Right hindlimb (tissue), 1 donor: ENCODE results near the gene MACROD2.
"Not testable (repeated sequence)": the region's sequence is repeated elsewhere in the genome, so short reads cannot be mapped to it uniquely, and the experiment has no call there.

Source experiments
- DNase-seq: peaks from one replicate; pipeline ENCODE4 v3.0.0-alpha.2; 2018

Gene MACROD2

DNA sequence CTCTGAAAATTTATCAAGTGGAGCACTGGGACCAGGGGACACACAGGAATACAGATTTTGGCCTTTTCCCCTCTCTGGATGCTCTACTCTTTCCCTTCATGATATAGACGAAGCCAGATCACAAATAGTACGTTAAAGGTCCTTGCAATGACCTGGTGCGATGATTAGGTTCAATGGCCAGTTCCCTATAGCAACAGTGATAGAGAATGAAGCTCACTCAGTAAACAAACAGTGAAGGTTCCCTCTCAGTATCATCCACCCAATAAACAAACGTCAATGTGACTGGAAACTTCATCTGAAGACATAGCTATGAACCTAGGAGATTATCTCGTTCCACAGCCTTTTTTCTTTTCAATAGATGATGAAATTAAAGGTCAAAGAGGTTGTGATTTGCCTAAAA is 1981.7 kb downstream of the MACROD2 start:
- DNase-seq: no peak

DNA sequence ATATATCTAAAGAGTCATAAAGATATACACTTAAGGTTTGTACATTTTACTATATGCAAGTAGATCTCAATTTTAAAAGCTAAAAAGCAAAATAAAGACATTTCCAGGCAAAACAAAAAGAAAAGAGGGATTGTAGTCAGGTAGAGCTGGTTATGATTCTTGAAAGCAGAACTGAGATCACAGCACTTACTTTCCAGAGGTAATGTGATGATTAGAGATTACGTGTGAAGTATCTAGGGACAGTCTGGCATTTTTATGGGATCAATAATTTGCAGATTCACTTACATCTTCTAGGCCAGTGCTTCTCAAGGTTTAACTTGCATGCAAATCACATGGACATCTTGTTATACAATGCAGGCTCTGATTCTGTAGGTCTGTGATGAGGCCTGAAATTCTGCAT is 1982.4 kb downstream of the MACROD2 start:
- DNase-seq: no peak

DNA sequence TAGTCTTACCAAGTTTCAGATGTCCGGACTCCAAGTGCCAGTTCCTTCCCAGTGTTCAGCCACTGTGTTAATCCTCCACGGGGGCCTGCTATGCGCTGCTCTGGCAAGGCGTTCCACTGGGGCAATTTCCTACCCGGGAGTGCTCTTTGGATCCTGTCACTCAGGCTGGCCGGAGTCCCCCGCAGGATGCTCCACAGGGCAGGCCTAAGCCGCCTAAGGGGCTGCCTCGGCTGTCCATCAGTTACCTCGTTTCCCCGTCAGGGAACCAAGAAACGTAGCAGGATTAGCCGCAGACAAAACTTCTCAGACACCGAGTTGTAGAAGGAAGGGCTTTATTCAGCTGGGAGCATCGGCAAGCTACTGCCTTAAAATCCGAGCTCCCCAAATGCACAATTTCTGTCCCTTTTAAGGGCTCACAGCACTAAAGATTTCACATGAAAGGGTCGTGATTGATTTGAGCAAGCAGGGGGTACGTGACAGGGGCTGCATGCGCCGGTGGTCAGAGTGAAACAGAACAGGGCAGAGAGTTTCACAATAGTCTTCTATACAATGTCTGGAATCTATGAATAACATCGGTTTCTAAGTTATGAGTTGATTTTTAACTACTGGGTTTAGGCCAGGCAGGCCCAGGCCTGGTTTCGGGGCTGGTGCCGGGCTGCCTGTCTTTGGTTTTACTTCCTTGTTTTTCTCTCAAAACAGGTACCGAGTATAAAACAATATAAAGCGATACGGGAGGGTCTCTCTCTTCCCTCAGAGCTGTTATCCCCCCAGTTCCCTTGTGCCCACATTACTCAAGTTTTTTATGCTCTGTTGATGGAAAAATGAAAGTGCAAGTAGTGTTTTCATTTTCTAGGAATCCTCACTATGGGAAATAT is 1990.4 kb downstream of the MACROD2 start:
- not testable (repeated sequence) for DNase-seq

DNA sequence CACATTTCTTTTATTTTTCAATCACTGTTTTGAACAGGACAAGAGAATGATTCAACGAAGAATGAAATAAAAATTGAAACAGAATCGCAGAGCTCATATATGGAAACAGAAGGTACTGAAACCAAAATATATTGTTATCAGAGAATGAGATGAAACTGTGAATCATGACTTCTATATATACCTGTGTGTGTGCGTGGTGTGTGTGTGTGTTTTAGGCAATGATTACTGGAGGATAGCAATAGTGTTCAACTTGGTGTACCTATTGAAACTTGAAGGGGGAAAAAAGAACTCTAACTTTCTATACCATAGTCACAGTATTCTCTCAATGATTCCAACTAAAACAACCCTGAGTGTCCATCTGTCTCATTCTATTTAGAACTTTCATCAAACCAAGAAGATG is 1991.4 kb downstream of the MACROD2 start:
- DNase-seq: no peak

DNA sequence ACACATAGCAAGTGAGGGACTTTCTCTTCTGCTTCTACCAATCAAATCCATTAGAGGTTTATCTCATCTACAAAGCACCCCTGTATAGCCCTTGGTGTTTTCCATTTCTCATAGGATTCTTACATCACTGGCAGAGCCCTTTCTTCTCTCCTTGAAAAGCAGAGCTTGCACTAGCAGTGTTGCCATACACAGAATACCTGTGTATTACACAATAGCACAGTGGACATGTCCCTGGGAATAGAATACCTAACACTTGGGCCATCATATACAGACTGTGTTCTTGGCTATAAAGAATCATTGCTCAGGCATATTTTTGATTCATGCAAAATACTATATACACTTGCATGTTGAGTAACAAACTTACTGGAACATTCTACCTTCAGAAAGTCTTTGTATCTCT is 1996.0 kb downstream of the MACROD2 start:
- no peak for DNase-seq

DNA sequence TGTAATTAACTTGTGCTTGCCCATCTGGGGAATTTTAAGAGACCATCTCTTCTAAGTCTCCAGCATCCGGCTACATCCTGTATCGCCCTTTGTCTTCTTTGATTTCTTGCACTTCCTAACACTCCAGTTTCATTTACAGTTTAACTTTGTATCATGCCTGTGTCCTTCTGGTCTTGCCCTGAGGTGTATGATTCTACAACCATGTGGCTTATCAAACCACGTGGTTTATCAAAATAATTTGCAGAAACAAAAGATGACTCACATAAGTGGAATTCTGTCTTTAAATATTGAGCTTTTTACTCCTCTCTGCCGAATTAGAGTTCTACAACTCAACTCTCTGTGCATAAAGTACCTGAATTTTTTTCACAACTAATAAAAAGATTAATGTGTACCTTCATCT is 1997.2 kb downstream of the MACROD2 start:
- DNase-seq: no peak

DNA sequence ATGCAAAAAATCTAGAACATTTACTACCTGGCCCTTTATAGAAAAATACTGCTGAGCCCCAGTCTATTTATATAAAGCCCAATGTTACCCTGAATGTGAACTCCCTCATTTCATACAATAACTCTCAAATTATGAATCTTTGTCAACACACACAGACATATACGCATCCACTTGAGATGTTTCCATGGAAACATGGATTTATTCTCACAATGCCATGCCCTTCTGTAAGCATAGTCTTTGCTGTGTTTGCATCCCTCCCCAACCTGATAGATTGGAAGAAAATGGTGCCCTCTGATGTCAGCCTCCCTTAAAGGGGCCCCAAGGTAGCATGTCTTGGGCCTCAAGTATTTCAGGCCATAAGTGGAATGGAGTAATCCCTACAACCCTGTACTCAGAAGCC is 2004.8 kb downstream of the MACROD2 start:
- DNase-seq: no peak

DNA sequence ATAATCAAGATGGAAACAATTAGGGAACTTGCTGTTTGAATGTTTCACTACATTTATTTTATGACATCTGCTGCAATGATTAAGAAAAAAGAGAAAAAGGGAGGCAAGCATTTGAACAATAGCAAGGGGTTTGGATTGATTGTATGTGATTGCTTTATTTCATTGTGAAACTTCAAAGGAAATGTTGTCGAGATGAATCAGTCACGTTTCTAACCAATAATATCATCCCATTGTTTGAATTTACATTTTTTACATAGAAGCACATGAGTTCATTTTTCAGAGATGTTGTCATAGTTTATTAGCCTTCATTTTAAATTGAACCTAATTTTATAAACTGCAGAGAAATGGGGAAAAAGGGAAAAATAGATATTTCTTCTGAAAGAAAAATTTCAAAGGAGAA is 2006.0 kb downstream of the MACROD2 start:
- no peak for DNase-seq

DNA sequence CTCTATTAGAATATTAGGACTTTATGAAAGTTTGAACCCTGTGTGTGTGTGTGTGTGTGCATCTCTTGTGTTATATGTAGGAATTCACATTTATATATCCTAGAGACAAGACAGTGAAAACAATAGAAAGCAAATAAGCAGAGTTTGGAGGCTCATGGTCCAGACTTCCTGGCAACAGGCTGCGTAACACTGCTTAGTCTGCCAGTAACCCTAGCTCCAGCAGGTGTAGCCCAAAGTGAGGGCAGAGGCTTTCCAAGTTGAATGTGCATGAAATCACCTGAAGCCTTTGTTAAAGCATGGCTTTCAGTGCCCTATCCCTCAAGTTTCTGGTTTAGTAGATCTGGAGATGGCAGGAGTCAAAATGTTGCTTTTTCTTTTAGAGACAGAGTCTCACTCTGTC is 2008.0 kb downstream of the MACROD2 start:
- no peak for DNase-seq

DNA sequence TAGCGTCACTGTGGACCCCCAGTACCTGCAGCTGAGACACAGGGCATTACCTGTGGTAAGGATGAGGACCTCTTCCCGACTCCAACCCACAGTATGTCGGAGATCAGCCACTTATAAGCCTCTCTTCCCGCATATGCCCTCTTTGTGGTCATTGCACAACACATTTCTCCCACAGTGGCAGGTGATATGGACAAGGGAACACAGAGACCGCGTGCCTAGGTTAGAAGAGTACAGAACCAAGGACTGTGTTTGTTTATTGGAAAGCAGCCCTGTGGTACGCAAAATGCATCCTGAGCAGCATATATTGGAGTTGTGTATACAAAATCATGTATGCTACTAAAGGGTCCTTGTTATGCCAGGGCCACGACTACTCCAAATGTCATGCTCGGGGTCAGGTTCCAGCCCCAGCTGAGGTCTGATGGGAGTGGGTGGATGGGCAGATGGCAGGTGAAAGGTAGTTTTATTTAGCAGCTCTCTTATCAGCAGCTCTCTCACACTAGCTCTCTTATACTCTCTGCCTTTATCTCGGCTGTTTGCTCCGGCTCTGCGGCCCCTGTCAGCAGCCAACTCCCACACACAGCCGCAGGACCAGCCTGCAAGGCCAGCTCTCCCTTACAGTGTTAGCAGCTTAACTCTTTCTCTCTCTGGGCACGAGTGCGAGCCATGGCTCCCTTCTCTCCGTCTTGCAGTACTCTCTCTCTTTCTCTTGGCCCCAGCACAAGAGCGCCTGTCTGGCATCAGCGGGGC is 2009.0 kb downstream of the MACROD2 start:
- no peak for DNase-seq

DNA sequence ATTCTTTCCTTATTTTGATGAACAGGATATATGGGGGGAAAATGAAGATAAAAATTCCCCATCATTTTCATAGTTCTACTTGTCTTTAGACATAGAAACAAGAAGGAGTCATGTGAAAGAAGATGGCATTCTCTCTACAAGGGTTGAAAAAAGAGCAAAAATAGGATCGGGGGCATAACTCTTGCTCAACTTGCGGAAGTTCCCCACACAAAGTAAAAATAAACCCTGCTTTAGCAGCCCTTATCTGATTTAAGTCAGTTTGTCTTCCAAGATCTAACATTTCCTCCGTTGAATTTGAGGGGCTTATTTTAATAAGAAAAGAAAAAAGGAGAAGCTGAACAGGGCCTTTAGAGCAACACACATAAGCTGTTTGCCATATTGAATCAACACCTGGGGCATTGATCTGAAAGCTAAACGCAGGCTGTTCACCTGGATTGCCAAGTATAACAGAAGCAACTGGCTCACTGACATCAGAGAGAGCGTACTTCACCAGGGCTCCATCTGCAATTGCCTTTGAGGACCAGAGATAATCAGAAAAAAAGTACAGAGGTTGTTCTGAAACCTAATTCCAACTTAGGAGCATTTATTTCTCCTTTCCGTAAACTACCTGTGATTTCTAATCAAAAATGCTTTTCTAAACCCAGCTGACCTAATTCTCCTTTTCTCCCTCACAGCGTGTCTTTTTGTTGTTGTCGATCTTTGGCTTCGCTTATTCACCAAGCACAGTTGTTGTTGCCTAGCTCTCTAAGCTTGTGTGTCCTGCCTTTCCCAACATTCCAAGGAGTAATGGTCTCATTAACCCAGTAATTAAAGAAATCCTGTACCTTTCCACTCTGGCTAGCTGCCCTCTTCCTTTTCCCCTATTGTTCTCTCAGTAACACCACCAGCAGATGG is 2010.0 kb downstream of the MACROD2 start:
- no peak for DNase-seq

DNA sequence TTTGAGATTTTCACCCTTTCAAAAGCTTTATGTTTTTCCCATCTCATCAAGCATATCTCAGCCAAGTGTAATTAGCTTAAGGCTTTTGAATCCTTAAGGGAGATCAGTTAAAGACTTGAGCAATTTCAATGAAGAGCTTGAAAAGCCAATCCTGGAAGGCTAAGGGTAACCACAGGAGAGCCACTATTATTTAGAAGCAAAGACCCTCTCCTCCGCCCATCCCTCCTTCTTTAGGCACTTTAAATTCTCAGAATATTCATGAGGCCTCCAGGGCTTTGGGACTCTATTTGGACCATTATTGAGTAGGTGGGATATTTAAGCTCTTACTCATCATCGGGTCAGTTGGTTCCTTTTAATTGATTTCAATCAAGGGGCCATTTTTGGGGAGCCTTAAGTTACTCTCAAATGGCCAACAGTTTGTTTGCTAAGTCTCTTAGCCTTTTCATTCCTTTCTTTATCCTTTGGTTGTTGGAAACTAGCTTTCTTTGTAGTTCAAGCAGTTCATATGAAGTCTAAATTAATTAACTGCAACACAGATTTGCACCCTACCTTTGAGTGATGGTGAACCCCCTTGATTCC is 2010.7 kb downstream of the MACROD2 start:
- DNase-seq: no peak

DNA sequence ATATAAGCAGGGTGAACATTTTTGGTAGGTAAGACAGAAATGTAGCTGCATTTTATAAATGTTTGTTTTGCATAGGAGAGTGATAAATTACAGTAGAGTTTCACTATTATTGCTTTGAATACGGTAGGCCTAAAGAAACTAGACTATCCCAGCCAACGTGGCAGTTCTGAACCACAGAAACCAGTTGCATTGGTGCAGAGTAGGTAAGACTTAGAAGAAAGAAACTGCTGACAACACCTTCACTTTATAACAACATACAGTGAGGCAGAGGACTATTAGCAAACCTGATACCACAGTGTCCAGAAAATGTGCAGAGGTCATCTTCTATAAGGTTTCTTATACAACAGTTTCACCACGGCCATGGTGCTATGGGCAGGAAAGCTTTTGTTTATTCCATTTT is 2011.8 kb downstream of the MACROD2 start:
- DNase-seq: no peak

DNA sequence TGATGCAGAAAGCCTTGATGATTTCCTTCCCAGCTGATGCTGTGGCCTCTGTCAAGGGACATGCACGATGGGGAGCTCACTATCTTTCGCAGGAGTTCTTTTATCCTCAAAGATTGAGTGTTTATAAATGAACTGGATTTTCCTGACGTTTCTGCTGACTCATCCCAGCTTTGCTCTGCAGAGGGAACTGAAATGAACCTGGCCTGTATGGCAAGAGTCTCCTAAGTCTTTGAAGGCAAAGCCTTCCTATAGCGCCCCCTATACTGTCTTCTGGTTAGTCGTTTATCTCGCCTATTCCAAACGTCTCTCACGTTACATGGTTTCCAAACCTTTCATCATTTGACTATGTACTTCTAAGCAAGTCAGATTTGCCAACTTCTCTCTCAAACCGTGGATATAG is 2012.6 kb downstream of the MACROD2 start:
- DNase-seq: no peak

DNA sequence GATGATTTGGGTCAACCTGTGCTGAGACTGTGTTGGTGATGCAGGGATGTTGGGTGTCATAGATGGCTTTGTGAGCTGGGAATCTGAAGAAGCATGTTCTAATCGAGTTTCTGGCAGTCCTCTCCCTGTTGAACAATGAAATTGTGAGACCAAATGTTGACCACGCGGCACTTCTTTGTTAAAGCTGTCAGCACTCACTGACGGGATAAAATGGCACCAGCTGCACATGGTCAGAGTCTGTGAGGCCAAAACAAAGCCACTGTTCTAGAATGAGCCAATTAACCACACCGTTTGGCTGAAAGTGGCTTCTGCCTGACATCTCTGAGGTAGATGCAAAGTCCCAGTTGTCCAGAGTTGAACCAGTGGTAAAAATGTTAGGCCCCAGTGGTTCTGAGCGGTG is 2015.7 kb downstream of the MACROD2 start:
- DNase-seq: no peak

DNA sequence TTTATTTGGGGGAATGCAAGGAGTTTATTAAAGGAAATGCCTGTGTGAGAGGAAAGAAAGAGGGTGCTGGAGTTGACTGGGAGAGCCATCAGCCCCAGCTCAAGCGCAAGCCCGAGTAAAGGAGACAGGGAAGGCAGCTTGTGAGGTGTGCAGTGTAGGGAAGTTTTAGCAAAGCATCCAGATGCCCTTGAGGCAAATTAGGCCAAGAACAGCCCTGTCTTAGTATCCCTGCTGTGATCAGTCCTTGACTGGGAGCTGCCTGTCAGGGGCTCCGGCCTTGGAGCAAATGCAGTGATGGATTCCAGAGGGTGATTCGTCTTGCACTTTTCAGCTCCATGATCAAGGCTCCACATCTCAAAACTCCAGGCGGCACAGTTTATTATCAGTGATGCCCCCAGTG is 2016.2 kb downstream of the MACROD2 start:
- DNase-seq: no peak

DNA sequence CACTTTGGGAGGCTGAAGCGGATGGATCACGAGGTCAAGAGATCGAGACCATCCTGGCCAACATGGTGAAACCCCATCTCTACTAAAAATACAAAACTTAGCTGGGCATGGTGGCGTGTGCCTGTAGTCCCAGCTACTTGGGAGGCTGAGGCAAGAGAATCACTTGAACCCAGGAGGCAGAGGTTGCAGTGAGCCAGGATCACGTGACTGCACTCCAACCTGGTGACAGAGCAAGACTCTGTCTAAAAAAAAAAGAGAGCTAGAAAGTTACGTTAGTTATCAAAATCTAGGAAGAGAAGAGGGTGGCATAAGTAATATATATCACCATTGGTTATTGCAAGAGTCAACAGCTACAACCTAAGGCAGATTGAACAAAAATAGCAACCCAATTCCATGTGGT is 2017.6 kb downstream of the MACROD2 start:
- not testable (repeated sequence) for DNase-seq

DNA sequence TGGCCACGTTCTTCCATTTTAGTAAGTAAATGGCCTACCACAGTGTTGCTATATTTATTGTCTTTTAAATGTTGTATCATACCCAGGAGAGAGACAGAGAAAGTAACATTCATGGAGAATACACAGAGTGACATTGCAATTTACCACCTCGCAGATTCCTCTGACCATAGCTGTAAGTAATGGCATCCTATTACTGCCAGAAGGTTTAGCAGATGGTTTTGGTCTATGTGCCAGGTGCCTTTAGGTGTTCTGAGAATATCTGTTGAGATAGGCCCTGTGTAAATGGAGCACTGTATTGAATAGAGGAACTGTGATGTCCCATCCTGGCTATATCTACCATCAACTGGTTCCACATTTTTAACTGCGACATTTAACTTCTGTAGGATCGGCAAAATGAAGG is 2018.3 kb downstream of the MACROD2 start:
- DNase-seq: no peak

DNA sequence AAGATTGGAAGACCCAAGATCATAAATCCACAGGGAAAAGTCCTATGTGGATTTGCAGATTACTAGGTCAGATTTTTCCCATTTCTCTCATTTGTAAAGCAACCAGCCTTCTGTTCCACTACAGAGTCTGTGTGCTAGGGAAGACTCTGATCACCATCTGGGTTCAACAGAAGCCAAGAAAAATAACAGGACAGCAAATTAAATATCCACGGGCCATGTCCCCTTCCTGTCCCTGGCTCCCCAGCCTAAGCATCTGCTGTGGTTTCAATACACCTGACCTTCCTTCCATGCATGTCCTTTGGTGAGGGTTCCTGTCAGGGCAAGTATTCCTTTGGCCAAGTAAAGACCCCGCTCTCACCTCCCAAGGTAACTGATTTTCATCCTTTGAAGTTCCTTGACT is 2019.1 kb downstream of the MACROD2 start:
- DNase-seq: no peak

DNA sequence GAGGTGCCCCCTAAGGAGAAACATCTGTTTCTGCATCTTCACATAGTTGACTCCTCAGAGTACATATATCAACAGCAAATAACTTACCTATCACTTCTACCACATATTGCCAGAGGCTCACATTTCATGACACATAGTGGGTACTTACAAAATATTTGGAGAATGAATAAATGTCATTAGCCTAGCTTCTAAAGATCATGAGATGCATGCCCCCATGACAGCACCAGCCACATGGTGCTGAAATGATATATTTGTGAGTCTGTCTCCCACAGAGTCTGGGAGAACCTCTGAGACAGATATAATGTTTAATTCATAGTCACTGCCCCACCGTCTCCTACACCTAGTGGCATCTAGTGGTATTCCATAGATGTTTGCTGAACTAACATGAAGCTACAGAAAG is 2022.3 kb downstream of the MACROD2 start:
- DNase-seq: no peak

DNA sequence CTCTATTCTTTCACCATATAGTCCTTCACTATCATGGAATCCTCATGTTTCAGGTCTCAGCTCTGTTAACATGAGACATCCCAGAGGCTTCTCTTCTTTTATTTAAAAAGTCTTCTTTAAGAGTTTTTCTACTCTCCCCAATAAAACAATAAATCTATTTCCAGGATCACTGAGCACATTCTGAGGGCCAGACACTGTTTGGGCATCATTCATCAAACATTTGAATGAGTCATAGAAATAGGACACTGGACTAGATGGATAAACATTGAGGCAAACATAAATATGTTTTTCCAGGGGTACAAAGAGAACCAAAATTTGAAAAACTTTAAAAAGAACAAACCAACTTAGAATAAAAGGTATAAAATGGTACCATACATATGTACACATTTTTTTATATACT is 2023.6 kb downstream of the MACROD2 start:
- no peak for DNase-seq

DNA sequence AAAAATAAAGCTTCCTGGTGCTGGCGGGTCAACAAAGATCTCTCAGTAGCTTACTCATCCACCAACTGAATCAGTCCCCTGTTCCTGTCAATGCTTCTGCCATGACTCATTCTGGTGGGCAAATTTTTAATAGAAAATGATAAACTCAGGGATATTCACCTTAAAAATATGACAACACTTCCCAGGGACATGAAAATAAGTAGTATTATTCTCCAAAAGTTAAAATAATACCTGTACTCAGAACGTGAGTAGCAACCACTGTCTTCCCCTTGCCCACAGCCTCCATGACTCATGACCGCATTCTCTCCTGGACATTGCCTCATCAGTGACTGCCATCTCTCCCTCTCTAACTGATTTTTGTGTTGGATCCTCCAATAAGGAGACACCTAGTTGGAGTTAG is 2025.7 kb downstream of the MACROD2 start:
- no peak for DNase-seq

DNA sequence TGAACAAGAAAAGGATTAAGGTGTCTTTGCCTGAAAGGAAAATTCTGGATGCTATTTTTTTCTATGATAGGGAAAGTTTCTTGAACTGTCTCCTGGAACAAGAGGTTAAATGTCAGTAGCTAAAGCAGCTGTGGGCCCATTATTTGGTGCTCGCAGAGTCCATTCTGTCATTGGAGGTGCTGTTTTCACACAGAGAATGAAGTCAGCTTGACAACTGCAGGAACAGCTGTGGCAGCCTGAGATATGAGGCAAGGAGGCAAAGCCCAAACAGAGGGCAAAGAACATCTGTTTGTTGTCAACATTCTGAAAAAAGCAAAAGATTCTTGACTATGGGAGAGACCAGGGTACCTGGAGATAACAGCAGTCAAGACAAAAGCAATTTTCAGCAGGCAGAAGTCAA is 2029.8 kb downstream of the MACROD2 start:
- peak; percentile 36 for DNase-seq
